Activated B cell treated with CpG ODN at 0.5 μM for 24 hours (primary cell): ENCODE measurements around the gene SRCAP. TPM values are rescaled to one million over a fixed set of nuclear protein-coding genes. Genes with fewer than 3 reads are reported as not detected.

Experiments
- ATAC-seq: fragments of 200-7000 bp; cut with Tn5 transposase; one replicate; pipeline ENCODE4 v1.10.0; 2021; ENCODE audit warnings: low read depth, mild to moderate bottlenecking, moderate library complexity
- CTCF ChIA-PET: fragments of 350-600 bp; sonication (Branson Sonifier 250); formaldehyde crosslinking; loops from one replicate; lab custom pipeline; 2021; ENCODE audit warnings: antibody characterized with exemption; lab: Charles Lee
- POLR2A ChIA-PET: fragments of 350-600 bp; sonication (Branson Sonifier 250); formaldehyde crosslinking; loops from one replicate; lab custom pipeline; 2021; ENCODE audit warnings: antibody characterized with exemption; lab: Charles Lee
- DNase-seq: peaks from one replicate; pipeline ENCODE4 v3.0.0; 2022
- H3K27ac Mint-ChIP-seq: one replicate; pipeline ENCODE4 v1.8.0; 2020; ENCODE audit warnings: mixed read lengths
- H3K27me3 Mint-ChIP-seq: one replicate; pipeline ENCODE4 v1.8.0; 2021; ENCODE audit warnings: mixed read lengths
- H3K36me3 Mint-ChIP-seq: one replicate; pipeline ENCODE4 v1.8.0; 2021; ENCODE audit warnings: low read depth, mixed read lengths
- H3K4me1 Mint-ChIP-seq: one replicate; pipeline ENCODE4 v1.8.0; 2021; ENCODE audit warnings: mixed read lengths
- H3K4me3 Mint-ChIP-seq: one replicate; pipeline ENCODE4 v1.8.0; 2020; ENCODE audit warnings: mild to moderate bottlenecking, mixed read lengths
- H3K9me3 Mint-ChIP-seq: one replicate; pipeline ENCODE4 v1.8.0; 2020; ENCODE audit warnings: mixed read lengths
- intact Hi-C: fragments of 100-400 bp; cut with micrococcal nuclease; formaldehyde crosslinking; loops from one replicate; pipeline ENCODE4 v1.15.1; 2024
- total RNA-seq: library from RNA; stranded (reverse); gene quantifications from 2 replicates; pipeline ENCODE4 v1.2.3, GENCODE V29; 2022
- TF ChIP-seq, protein P1 (sequence below): fragments of 200-600 bp; IDR thresholded peaks from one replicate; pipeline ENCODE4 v1.8.0; 2022; ENCODE audit warnings: antibody characterized with exemption, mild to moderate bottlenecking

SRCAP gene
- total RNA-seq, 1 donor from 2014 or later = 123 TPM

DNA sequence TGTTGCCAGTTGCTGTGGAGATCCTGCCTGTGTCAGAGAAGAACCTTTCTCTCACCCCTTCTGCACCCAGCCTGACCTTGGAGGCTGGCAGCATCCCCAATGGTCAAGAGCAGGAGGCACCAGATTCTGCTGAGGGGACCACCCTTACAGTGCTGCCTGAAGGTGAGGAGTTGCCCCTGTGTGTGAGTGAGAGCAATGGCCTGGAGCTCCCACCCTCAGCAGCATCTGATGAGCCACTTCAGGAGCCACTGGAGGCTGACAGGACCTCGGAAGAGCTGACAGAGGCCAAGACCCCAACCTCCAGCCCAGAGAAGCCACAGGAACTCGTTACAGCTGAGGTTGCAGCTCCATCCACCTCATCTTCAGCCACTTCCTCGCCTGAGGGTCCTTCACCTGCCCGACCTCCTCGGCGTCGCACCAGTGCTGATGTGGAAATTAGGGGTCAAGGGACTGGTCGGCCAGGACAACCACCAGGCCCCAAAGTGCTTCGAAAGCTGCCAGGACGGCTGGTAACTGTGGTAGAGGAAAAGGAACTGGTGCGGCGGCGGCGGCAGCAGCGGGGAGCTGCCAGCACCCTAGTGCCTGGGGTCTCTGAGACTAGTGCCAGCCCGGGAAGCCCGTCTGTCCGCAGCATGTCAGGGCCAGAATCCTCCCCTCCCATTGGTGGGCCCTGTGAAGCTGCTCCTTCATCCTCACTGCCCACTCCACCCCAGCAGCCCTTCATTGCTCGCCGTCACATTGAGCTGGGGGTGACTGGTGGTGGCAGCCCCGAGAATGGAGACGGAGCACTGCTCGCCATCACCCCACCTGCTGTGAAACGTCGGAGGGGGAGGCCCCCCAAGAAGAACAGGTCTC, 39.0 kb downstream of the SRCAP start:
- no peak for ATAC-seq
- Mint-ChIP-seq H3K36me3 (peaks cover 77% of the 10 kb centered on the region), H3K27ac (no peak overlapping the region), H3K4me1 (no peaks in the 10 kb centered on the region), H3K27me3 (no peaks in the 10 kb centered on the region), H3K4me3 (no peak overlapping the region), H3K9me3 (no peaks in the 10 kb centered on the region)
- intact Hi-C loops = no loop called here
- no peak for DNase-seq
- CTCF ChIA-PET = no interaction called here
- POLR2A ChIA-PET = interaction anchor here (0.6 kb wide), 1 partner anchor 158 kb away, joined by 8 read pairs; no protein-coding TSS in a partner anchor
- TF ChIP-seq, protein P1, sequence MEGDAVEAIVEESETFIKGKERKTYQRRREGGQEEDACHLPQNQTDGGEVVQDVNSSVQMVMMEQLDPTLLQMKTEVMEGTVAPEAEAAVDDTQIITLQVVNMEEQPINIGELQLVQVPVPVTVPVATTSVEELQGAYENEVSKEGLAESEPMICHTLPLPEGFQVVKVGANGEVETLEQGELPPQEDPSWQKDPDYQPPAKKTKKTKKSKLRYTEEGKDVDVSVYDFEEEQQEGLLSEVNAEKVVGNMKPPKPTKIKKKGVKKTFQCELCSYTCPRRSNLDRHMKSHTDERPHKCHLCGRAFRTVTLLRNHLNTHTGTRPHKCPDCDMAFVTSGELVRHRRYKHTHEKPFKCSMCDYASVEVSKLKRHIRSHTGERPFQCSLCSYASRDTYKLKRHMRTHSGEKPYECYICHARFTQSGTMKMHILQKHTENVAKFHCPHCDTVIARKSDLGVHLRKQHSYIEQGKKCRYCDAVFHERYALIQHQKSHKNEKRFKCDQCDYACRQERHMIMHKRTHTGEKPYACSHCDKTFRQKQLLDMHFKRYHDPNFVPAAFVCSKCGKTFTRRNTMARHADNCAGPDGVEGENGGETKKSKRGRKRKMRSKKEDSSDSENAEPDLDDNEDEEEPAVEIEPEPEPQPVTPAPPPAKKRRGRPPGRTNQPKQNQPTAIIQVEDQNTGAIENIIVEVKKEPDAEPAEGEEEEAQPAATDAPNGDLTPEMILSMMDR = no peak

DNA sequence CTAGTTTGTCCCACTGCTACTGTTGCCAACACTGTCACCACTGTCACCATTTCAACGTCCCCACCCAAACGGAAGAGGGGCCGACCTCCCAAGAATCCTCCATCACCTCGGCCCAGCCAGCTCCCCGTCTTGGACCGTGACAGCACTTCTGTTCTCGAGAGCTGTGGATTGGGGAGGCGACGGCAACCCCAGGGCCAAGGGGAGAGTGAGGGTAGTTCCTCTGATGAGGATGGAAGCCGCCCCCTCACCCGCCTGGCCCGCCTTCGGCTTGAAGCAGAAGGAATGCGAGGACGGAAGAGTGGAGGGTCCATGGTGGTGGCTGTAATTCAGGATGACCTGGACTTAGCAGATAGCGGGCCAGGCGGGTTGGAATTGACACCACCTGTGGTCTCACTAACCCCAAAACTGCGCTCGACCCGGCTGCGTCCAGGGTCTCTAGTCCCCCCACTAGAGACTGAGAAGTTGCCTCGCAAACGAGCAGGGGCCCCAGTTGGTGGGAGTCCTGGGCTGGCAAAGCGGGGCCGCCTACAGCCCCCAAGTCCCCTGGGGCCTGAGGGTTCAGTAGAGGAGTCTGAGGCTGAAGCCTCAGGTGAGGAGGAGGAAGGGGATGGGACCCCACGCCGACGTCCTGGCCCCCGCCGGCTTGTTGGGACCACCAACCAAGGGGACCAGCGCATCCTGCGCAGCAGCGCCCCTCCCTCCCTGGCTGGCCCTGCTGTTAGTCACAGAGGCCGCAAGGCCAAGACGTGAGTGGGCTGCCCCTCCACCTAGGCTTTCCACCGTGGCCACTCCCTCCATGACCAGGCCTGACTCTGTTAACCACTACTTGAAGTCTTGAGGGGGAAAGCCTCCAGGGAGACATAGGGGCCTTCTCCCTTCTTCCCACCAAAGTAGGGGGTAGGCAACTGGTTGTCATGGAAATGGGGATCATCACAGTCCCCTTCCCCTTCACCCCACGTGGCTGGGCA, 40.3 kb downstream of the SRCAP start:
- Mint-ChIP-seq H3K4me3 (no peak overlapping the region), H3K27me3 (no peaks in the 10 kb centered on the region), H3K27ac (no peak overlapping the region), H3K9me3 (no peaks in the 10 kb centered on the region), H3K4me1 (no peaks in the 10 kb centered on the region), H3K36me3 (peaks cover 75% of the 10 kb centered on the region)
- ATAC-seq (no peak), DNase-seq (no peak)
- intact Hi-C loops = no loop called here
- POLR2A ChIA-PET = no interaction called here
- CTCF ChIA-PET = no interaction called here
- TF ChIP-seq, protein P1 = no peak

DNA sequence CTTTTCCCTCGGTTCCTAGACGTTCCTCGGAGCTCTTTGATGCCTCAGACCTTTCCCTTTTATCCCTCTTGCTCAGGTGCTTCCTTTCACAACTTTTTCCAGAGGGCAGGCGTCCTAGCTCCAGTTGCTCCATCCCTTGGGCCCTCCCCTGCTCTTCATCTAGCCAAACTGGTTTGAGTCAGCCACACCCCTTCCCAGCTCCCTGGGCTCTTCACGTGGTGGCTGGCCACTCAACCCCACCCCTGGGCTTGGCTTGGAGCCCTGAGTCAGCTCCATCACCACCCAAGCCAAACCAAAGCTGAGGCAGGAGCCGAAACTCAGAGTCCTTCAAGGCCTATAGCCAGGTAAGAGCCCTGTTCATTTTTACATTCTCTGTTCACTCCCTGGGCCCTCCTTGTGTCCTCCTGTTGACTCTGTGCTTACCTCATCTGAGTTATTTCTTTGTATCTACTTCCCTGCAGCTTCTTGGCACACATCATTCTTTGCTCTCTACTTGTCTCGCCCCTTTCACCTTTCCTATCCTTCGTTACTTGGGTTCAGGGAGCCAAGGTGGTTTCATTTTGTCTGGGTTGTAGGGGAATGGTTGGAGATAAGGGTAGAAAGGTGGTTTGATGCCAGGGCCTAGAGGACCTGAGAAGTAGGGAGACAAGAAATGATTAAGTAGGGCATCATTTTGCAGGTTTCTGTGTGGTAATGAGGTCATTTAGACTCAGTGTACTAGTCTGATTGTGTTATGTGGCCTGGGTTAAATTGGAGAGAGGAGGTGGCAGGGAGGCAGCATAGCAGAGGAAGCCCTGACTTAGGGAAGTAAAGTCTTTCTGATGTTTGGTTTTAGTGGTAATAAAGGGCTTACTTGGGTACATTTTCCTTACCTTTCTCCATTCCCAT, 41.6 kb downstream of the SRCAP start:
- CTCF ChIA-PET = no interaction called here

DNA sequence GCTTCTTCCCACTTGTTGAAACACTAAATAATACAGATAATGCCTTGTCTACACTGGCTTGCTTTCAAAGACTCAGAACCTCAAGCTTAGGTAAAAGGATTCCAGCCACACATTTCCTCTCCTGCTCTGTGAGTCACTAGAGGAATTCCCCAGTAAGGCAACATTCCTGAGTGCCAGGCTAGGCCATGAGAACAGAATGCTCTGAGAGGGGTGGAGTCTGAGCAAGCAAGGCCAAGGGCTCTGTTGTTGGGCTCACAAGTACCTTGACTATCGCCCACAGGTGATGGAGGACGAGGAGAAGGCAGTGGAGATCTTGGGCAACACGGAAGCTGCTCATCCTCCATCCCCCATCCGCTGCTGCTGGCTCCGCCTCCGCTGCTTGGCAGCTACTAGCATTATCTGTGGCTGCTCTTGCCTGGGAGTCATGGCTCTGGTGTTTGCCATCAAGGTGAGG, 42.5 kb downstream of the SRCAP start:
- peaks cover 66% of the 10 kb centered on the region for H3K36me3 Mint-ChIP-seq
- POLR2A ChIA-PET = interaction anchor here (0.6 kb wide), 1 partner anchor 156 kb away, joined by 3 read pairs; no protein-coding TSS in a partner anchor
- H3K27me3 Mint-ChIP-seq = no peaks in the 10 kb centered on the region
- CTCF ChIA-PET = no interaction called here
- DNase-seq (no peak), ATAC-seq (no peak)
- TF ChIP-seq, protein P1 = no peak
- no peak overlapping the region for H3K27ac Mint-ChIP-seq
- no peak overlapping the region for H3K4me3 Mint-ChIP-seq
- intact Hi-C loops = no loop called here
- H3K4me1 Mint-ChIP-seq = no peaks in the 10 kb centered on the region
- H3K9me3 Mint-ChIP-seq = no peaks in the 10 kb centered on the region

More for the DNA sequence above, 41.6 kb downstream of the SRCAP start:
- H3K9me3 Mint-ChIP-seq = no peaks in the 10 kb centered on the region
- DNase-seq = no peak
- ATAC-seq = no peak
- TF ChIP-seq, protein P1 = no peak
- peak overlapping the region; percentile 15 for H3K27ac Mint-ChIP-seq
- H3K36me3 Mint-ChIP-seq = peaks cover 75% of the 10 kb centered on the region
- H3K4me3 Mint-ChIP-seq = no peak overlapping the region
- POLR2A ChIA-PET = interaction anchor here (0.6 kb wide), 1 partner anchor 157 kb away, joined by 3 read pairs; no protein-coding TSS in a partner anchor
- no peaks in the 10 kb centered on the region for H3K4me1 Mint-ChIP-seq
- no peaks in the 10 kb centered on the region for H3K27me3 Mint-ChIP-seq
- intact Hi-C loops = no loop called here
